Measurements from ENCODE around the gene EFNA2.

The EFNA2 gene

DNA sequence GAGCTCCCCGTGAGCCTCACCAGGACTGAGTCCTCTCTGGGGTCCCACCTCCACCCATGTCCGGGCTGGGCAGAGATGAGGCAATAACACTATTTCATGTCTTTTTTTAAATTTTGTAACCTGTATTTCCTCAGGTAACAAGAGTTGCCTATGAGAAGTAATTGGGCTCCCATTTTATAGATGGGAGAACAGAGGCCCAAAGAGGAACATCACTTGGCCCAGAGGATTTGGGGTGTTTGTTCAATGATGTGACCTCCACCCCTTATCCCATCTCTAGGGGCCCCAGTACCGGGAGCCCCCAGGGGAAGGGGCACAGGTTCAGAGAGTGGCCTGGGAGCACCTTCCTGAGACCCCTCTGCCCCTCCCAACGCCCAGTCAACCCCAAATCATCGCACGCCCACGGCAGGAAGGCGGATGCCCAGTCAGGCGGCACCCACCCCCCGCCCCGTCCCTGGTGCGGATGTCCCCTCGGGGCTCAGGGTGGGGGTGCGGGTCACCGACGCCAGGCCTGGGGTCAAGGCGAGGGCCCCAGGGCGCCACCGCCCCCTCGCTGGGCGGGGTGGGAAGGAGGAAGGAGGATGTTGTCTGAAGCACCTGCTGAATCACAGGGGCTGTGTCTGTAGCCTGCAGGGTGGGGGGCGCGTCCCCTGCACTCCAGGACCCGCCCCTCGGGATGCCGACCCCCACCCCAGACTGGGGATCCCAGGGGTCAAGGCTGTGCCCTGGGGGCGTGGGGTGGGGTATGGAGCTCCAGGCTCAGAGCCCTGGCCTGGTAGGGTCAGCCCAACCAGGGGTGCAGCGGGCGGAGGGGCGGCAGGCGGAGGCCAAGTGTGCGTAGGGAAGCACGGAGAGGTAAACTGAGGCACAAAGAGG, 25.6 kb upstream of the EFNA2 start:
- H3K4me3 ChIP-seq (ENCODE audit: low read depth, low read length): no peak overlapping the region
- TF ChIP-seq, protein P1, sequence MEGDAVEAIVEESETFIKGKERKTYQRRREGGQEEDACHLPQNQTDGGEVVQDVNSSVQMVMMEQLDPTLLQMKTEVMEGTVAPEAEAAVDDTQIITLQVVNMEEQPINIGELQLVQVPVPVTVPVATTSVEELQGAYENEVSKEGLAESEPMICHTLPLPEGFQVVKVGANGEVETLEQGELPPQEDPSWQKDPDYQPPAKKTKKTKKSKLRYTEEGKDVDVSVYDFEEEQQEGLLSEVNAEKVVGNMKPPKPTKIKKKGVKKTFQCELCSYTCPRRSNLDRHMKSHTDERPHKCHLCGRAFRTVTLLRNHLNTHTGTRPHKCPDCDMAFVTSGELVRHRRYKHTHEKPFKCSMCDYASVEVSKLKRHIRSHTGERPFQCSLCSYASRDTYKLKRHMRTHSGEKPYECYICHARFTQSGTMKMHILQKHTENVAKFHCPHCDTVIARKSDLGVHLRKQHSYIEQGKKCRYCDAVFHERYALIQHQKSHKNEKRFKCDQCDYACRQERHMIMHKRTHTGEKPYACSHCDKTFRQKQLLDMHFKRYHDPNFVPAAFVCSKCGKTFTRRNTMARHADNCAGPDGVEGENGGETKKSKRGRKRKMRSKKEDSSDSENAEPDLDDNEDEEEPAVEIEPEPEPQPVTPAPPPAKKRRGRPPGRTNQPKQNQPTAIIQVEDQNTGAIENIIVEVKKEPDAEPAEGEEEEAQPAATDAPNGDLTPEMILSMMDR (IDR thresholded peaks at IDR 0.05; ENCODE audit: low read depth, low read length): no peak

- TF ChIP-seq, protein P1 (IDR thresholded peaks at IDR 0.05; ENCODE audit: low read depth, low read length): no peak
These were observed 24.7 kb upstream of the EFNA2 start for GRCh38 chr19:1260749-1261537.

GRCh38 chr19:1261538-1261797, 24.2 kb upstream of the EFNA2 start:
- H3K4me3 ChIP-seq (ENCODE audit: low read depth, low read length): peak overlapping the region; percentile 67
- TF ChIP-seq, protein P1 (IDR thresholded peaks at IDR 0.05; ENCODE audit: low read depth, low read length): no peak

More at GRCh38 chr19:1260749-1261537, 24.7 kb upstream of the EFNA2 start:
- peak overlapping the region; percentile 67 for H3K4me3 ChIP-seq (ENCODE audit: low read depth, low read length)

DNA sequence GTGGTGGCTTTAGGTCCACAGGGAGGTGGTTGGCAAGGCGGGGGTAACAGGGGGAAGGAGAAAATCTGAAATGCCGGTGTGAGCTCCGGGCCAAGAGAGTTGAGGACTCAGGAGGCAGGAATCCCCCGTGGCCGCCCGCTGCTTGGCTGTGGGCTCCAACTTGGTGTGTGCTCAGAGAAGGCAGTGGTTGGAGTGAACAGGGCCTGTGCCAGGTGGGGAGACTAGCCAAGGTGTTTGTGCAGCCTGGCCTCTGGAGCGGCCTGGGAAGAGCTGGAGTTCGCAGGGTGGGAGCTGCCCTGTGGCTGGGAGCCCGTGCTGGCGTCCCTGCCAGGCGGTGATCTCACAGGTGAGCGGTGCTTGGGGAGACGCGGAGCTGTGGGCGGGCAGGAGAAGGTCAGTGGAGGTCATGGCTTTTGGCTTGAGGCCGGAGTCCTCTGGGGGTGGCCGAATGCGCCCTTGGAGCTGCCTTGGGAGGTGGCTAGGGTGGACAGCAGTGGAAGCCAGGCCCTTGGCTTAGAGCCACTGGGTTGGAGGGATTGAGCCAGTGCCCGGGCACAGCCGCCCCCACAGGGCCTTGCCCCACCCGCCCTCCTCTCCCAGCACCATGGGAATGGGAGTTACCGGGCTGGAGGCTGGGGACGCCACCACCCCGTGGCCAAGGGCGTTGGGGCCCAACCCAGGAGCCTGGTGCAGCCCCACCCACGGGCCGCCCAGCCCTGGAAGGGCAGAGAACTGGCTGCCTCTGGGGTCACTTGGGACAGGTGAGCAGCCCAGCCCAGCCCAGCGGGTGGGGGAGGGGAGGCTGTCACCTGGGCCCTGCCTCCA, 23.7 kb upstream of the EFNA2 start:
- H3K4me3 ChIP-seq (ENCODE audit: low read depth, low read length): peak overlapping the region; percentile 67
- TF ChIP-seq, protein P1 (IDR thresholded peaks at IDR 0.05; ENCODE audit: low read depth, low read length): no peak

DNA sequence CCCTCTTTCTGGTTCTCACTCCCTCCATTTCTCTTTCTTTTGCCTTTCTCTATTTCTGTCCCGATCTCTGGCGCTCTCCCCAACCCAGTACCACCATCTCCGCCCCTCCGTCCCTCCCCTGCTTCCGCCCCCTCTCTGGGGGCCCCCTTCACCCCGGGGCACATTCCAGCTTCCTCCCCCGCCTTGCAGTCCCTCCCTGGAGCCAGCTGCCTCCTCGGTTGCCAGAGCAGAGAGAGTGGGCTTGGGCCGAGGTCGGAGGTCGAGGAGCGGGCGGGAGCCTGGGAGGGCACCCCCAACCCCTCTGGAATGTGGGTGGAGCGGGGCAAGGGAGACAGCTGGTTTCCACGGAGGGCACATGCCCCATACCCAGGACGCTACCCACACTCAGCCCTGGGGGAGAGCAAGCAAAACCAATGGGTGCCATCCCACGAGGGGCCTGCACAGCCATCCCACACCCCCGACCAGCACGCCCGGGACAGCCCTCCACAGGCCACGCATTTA, 23.0 kb upstream of the EFNA2 start:
- H3K4me3 ChIP-seq (ENCODE audit: low read depth, low read length): peak overlapping the region; percentile 14; the same call in 1 of the 2 replicates
- TF ChIP-seq, protein P1 (IDR thresholded peaks at IDR 0.05; ENCODE audit: low read depth, low read length): no peak

DNA sequence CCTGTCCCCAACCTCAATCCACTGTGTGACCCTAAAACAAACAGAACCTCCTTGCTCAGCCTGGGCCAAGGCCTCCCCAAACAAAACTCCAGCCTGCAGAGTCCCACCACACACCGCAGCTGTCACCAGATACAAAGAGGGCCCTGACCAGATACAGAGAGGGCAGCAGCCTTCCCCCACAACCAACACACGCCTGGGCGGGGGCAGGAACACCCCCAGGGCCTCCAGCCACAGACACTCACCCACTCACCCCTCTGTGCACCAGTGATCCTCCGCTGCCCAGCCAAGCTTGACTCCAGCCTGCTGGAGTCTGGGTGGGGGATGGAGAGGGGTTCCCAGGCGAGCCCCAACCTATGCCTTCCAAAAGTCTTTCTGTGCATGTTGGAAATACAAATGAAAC, 22.5 kb upstream of the EFNA2 start:
- no peak overlapping the region for H3K4me3 ChIP-seq (ENCODE audit: low read depth, low read length)
- TF ChIP-seq, protein P1 (IDR thresholded peaks at IDR 0.05; ENCODE audit: low read depth, low read length): no peak
